Measurements from ENCODE around the gene NDUFA12. TPM values are rescaled to one million over a fixed set of nuclear protein-coding genes. Genes with fewer than 3 reads are reported as not detected.

Gene NDUFA12
- total and polyA plus RNA-seq, 2 of the 13 experiments (the other 11 are each of a cell fraction or from before 2014, with no cell fraction given): 101 to 173 TPM

DNA sequence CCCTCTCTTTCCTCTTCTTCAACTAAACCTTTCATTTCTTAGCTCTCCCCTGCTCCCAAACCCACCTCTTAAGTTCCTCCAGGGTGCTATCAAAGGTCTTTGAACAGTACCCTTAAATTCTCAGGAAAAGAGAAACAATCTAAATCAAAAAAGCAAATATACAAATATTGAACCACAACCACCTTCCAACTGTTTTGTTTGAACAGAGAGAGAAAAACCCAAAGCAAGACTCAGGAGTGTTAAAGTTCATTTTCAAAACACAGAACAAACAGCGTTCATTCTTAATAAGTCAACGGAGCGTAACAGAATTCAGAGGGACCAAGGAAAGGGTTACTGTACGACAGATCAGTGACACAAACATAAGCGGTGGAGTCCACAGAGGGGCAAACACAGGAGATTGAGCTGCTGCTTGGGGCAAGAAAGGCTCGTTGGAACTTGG, 73.3 kb downstream of the NDUFA12 start (continued):
- peak; percentile 84 for TF ChIP-seq HNF4A (CRISPR knock-in tag; IDR thresholded peaks at IDR 0.05)
- TF ChIP-seq GFI1 (CRISPR knock-in tag; IDR thresholded peaks at IDR 0.05; ENCODE audit: borderline replicate concordance): peak; percentile 84
- TF ChIP-seq, protein P1, sequence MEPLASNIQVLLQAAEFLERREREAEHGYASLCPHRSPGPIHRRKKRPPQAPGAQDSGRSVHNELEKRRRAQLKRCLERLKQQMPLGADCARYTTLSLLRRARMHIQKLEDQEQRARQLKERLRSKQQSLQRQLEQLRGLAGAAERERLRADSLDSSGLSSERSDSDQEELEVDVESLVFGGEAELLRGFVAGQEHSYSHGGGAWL (CRISPR knock-in tag; IDR thresholded peaks at IDR 0.05): no peak
- TF ChIP-seq YEATS2 (CRISPR knock-in tag; IDR thresholded peaks at IDR 0.05; ENCODE audit: borderline replicate concordance): no peak
- no peak for TF ChIP-seq ZNF569 (CRISPR knock-in tag; IDR thresholded peaks at IDR 0.05; ENCODE audit: borderline replicate concordance)
- TF ChIP-seq CHD4 (IDR thresholded peaks at IDR 0.05; ENCODE audit: borderline replicate concordance, low read length): peak; percentile 67; the same call in 1 of the 2 replicates
- TF ChIP-seq ZNF205 (CRISPR knock-in tag; IDR thresholded peaks at IDR 0.05): peak; percentile 72; the same call in 1 of the 2 replicates
- no peak for TF ChIP-seq ZNF776 (CRISPR knock-in tag; IDR thresholded peaks at IDR 0.05)
- TF ChIP-seq, protein P2, sequence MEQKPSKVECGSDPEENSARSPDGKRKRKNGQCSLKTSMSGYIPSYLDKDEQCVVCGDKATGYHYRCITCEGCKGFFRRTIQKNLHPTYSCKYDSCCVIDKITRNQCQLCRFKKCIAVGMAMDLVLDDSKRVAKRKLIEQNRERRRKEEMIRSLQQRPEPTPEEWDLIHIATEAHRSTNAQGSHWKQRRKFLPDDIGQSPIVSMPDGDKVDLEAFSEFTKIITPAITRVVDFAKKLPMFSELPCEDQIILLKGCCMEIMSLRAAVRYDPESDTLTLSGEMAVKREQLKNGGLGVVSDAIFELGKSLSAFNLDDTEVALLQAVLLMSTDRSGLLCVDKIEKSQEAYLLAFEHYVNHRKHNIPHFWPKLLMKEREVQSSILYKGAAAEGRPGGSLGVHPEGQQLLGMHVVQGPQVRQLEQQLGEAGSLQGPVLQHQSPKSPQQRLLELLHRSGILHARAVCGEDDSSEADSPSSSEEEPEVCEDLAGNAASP (CRISPR knock-in tag; IDR thresholded peaks at IDR 0.05; ENCODE audit: borderline replicate concordance): peak; percentile 59; the same call in 1 of the 2 replicates
- peak; percentile 90 for TF ChIP-seq HDAC1 (CRISPR knock-in tag; IDR thresholded peaks at IDR 0.05)
- peak; percentile 65; the same call in 1 of the 2 replicates for TF ChIP-seq IRF2 (CRISPR knock-in tag; IDR thresholded peaks at IDR 0.05)
- peak; percentile 65; the same call in 1 of the 2 replicates for TF ChIP-seq REL (CRISPR knock-in tag; conservative IDR thresholded peaks at IDR 0.05)
- TF ChIP-seq FOXK1 (CRISPR knock-in tag; IDR thresholded peaks at IDR 0.05; ENCODE audit: borderline replicate concordance, low read depth): peak; percentile 57; the same call in 1 of the 2 replicates
- TF ChIP-seq HIVEP1 (CRISPR knock-in tag; IDR thresholded peaks at IDR 0.05): no peak
- no peak for TF ChIP-seq ZNF883 (CRISPR knock-in tag; IDR thresholded peaks at IDR 0.05; ENCODE audit: not compliant biosample characterization)
- no peak; the same call in 1 of the 2 replicates for TF ChIP-seq STAG1 (CRISPR knock-in tag; IDR thresholded peaks at IDR 0.05)
- TF ChIP-seq SAP130 (CRISPR knock-in tag; IDR thresholded peaks at IDR 0.05; ENCODE audit: low read depth): peak; percentile 64
- TF ChIP-seq KDM6A (CRISPR knock-in tag; IDR thresholded peaks at IDR 0.05; ENCODE audit: low read depth): peak; percentile 64
- 0 out of 2 replicates have a peak, but pooled peaks have one; percentile 71 for TF ChIP-seq ZNF264 (CRISPR knock-in tag; IDR thresholded peaks at IDR 0.05)
- peak; percentile 61 for TF ChIP-seq THAP11 (CRISPR knock-in tag; IDR thresholded peaks at IDR 0.05)
- no peak for TF ChIP-seq GABPA (IDR thresholded peaks at IDR 0.05; ENCODE audit: low read depth, low read length)
- peak; percentile 36 for TF ChIP-seq GABPA (CRISPR knock-in tag; IDR thresholded peaks at IDR 0.05; ENCODE audit: low read depth)
- no peak for TF ChIP-seq ZNF446 (CRISPR knock-in tag; IDR thresholded peaks at IDR 0.05)
- peak; percentile 72; the same call in 1 of the 2 replicates for TF ChIP-seq PHF21A (CRISPR knock-in tag; IDR thresholded peaks at IDR 0.05)
- TF ChIP-seq, protein P3, sequence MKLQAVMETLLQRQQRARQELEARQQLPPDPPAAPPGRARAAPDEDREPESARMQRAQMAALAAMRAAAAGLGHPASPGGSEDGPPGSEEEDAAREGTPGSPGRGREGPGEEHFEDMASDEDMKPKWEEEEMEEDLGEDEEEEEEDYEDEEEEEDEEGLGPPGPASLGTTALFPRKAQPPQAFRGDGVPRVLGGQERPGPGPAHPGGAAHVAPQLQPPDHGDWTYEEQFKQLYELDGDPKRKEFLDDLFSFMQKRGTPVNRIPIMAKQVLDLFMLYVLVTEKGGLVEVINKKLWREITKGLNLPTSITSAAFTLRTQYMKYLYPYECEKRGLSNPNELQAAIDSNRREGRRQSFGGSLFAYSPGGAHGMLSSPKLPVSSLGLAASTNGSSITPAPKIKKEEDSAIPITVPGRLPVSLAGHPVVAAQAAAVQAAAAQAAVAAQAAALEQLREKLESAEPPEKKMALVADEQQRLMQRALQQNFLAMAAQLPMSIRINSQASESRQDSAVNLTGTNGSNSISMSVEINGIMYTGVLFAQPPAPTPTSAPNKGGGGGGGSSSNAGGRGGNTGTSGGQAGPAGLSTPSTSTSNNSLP (IDR thresholded peaks at IDR 0.05; ENCODE audit: low read depth, low read length): peak; percentile 70
- peak; percentile 93 for TF ChIP-seq ISL2 (CRISPR knock-in tag; IDR thresholded peaks at IDR 0.05)
- TF ChIP-seq NFIC (IDR thresholded peaks at IDR 0.05; ENCODE audit: low read length): peak; percentile 95
- TF ChIP-seq ZBTB34 (CRISPR knock-in tag; IDR thresholded peaks at IDR 0.05): no peak
